NCI-H2227 (cell line): ENCODE results near the gene TMX2.
A peak's percentile ranks its signal among the peaks of the same experiment; 100 is the strongest.

Experiments used
- DNase-seq: peaks from one replicate; lab custom pipeline; 2025; ENCODE audit not compliant: unreplicated experiment; lab: John Stamatoyannopoulos, UW

Gene TMX2

DNA sequence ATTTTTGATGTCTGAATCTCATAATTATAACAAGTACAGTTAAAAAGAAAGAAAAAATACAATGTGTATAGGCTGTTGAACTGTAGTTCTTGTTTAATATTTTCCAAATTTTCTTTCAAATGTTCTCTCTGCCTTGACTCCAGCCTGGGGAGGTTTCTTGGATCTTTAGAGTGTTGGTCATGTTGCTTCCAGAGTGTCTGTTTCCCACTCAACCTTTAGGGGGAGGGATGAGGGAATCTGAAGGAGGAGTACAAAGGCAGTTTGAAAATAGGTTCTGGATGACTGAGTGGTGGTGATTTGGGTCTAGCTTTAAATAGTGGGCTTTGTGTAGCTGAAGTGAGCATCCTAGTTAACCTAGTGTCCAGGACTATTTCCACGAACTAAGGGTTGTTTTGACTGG, 51.2 kb downstream of the TMX2 start:
- peak; percentile 31 for DNase-seq

DNA sequence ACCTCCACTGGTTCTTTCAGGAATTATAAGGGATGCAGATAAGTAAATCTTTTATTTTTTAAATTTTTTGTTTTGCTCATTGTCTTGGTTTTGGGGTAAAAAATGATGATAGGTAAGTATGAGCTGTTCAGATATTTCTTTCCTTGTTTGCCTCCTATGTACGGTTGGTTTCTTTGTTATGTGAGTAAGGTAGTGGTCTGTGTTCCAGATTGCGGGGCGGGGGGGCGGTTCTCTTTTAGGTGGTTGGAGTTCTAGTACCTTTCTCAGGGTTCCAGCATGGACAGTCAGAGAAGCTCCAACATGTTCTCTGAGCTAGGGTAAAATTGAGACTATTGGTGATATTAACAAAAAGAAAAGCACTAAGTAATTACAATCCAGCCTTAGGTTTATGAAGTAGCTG, 51.6 kb downstream of the TMX2 start:
- no peak for DNase-seq

DNA sequence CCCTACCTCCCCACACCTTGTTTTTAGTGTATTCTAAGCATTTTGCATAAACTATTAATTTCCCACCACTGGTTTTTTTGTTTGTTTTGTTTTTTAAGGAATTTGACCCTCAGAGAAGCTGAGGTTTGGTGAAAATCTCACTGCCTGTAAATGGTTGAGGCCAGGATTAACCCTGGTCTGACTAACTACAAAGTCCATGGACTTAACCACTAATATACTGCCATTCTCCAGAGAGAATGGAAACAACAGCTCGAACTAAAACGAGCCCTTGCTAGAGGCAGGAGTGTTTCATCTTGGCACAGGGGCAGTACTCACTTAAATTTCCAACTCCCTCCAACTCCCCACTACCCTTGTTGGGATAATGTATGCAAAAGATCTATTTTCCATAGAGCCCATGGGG, 52.2 kb downstream of the TMX2 start:
- no peak for DNase-seq

DNA sequence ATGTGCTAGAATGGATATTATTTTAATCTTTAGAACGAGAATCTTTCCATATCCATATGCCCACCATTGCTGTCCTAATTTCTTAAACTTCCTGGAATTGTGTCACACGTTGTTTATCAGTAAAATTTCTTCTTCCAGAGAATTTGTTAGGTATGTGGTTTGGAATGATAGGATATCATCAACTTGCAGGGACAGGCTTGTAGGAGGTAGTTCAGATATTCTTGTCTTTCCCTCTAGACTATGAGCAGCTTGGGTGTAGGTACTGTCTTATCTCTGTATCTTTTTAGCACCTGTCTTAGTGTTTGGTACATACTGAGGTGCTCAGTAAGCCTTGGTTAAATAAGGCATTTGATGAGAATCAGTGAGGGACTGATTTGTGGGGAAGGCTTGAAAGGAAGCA, 52.6 kb downstream of the TMX2 start:
- no peak for DNase-seq

DNA sequence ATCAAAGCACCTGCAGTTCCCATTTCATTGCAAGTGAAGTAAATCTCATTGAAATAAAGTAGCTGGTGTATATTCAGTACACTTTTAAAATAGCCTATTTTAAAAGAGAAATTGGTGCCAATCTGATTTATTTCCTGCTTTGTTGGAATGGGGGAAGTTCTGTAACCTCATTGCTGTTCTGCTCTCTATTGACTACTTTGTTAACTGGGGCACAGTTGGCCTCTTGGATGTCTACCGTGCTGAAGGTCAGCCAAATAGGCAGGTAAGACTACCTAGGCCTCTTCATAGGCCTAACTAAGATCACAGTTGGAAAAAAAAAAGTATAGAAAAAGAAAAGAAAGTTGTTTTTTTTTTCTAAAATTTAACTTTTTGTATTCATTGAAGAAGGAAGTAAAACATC, 58.4 kb downstream of the TMX2 start:
- no peak for DNase-seq

DNA sequence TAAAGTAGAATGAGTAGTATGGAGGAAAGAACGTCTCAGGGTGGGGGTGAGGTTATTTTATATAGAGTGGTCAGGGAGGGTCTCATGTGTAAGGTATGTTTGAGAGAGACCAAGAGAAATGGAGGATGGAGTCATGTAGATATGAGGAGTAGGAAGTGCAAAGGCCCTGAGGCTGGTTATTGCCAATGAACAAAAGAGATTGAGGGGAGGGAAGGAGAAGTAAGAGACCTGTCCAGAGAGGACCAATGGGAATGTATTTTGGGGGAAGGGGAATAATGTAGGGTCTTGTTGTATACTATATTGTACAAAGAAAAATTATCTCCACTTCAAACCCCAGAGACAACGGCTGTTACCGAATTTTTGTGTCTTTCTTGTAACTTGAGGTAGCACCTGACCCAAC, 59.0 kb downstream of the TMX2 start:
- no peak for DNase-seq

DNA sequence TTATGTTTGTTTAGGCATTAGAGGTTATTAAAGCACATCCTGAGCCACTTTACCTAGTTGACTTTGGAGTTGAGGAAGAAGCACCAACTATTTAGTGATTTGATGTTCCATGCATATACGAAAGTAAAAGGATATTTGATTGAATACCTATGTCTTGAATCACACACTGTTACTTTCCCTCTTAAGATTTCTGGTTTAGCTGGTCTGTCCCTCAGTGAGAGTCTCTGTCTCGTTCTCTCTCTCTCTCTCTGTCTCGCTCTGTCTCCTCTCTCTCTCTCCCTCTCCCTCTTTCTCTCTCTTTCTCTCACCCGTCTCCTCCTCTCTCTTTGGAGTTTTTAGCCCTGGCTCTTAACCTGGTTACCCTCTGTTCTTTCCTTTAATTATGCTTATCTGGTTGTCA, 60.2 kb downstream of the TMX2 start:
- no peak for DNase-seq

DNA sequence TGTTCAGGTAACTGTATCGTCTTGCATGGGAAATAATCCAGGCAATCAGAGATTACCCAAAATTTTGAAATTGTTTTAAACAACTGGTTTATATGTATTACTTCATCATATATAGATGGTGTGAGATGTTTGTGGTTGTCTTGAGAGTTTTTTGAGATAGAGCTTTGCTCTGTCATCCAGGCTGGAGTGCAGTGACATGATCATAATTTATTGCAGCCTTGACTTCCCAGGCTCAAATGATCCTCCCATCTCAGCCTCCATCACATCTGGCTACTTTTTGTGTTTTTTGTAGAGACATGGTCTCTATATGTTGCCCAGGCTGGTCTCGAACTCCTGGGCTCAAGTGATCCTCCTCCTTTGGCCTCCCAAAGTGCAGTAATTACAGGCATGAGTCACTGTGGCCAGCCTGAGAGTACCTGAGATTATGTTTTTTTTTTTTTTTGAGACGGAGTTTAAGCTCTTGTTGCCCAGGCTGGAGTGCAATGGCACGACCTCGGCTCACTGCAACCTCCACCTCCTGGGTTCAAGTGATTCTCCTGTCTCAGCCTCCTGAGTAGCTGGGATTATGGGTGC, 60.7 kb downstream of the TMX2 start:
- DNase-seq = no peak

DNA sequence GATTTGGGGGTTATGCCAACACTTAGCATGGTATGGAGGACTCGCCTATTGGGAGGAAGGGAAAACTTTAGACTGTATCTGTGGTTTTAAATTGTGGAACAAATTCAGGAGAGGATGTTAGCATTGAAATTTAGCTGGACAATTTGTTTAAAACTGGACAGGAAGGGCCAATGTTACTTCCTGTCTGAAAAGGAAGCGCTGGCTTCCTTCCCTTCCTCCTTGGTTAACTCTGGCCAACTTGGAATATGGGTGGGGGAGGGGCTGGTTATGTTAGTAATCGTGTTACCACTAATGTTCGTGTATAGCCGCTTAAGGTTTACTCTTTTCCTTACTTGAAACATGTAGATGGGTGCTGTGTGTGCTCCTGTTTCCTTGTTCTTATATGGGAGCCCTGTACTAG, 63.1 kb downstream of the TMX2 start:
- no peak for DNase-seq

DNA sequence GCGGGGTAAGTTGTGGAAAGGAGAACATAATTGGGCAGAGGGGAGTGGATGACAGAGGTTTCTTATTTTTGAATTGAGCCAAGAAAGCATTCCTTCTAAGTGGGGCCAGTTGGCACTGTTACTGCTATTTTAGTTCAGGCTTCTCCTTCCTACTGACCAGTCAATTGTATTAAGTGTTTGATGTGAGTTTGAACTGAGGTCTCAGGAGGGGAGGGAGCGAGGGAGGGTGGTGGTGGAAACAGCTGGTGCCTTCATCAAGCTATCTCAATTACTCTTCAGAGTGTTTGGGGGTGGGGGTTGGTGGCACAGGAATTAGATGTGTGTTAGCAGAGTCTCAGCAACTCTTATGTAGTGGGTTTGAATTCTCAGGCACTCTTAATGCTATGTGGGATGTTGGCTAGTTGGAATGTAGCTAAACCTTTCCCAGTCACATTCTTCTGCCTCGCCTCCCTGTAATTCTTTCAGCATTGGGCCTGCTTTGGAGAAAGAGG, 63.7 kb downstream of the TMX2 start:
- DNase-seq = no peak

DNA sequence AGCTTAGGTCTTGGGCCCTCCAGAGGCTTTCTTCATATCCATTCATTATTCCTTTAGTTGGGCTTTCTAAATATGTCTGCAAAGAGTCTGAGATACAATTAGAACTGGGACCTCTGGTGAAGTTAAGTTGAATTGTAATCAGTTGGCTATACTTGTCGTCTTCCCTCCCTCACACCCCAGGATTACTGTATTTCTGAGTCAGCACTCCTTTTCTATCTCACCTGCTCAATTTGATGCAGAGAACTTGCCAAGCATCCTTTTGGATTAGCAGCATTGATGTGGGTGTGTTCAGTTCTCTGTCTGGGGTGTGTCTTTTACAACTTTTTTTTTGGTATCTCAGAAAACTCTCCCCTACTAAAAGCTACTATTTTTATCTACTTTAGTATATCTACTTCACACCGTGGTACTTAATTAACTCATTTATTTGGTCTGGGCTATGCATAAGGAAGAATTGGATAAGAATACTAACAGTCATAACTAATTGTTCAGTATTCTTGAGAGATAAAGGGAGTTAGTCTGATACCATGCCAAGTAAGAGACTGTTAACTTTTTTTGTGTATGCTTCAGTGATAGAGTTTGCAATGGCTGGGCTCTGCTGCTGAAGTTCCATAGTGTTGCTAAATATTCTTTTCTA, 64.3 kb downstream of the TMX2 start:
- no peak for DNase-seq

DNA sequence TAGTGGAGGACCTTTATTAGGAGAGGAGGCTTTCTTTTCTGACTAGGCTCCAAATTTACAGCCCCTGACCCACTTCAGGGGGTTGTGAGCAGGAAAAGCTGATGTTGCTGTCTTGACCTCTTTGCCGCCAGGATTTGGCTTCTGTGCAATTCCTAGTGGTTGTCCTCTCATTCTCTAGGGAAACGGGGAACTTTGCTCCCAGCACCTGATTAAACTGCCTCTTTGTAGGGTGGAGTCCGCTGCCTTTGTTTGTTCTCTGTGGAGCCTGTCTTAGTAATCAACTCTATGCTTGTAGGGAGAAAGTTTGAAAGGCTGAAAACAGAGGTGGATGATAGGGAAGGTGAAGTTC, 65.5 kb downstream of the TMX2 start:
- no peak for DNase-seq

DNA sequence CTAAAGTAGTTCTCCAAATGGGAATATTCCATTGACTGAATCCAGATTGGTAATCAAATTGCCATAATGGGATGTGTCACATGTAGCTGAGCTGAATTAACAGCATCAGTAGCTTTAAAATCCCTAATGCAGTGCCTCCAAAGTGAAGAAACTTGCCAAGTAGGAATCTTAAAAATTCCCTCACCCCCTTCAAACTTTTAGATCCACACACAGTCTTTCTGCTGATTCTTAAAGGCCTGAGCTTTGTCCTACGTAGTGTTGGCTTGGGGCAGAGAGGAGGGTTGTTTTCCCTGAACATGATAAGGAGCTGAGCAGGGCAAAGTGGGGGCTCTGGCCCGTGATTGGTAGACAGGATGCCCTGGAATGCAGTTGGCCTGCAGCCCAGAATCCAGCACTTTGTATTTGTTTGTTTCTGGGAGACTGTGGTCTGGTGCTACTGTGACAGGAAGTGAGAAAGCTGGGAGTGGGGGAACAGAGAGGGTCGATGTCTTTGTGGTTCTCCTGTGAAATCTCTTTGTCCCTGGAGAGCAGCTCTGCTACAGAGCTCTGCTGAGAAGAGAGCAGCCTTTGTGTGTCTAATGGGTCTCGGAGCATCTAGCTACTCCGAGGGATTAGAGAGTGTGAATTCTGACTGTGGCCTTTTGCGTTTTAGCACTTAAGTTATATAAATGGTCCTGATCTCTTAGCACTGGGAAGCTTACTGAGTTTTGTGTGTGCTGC, 66.1 kb downstream of the TMX2 start:
- DNase-seq = peak; percentile 70

DNA sequence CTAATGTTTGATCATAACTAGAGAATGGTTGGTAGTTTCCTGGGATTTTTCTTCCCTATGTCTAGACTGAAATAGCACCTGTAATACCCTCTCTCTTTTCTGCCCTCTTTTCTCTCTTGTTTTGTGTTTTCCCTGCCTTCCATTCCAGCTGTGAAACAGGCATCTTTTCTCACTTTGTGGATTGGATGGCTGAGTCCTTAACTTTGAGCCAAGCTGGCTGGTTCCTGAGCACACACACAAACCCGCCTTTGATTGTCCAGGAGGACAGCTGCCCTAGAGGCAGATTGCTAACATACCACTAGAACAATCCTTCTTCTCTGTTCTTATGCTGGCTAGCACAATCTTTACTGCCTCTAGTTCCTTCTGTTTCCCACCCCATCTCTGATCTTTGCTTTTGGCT, 66.9 kb downstream of the TMX2 start:
- DNase-seq = no peak

DNA sequence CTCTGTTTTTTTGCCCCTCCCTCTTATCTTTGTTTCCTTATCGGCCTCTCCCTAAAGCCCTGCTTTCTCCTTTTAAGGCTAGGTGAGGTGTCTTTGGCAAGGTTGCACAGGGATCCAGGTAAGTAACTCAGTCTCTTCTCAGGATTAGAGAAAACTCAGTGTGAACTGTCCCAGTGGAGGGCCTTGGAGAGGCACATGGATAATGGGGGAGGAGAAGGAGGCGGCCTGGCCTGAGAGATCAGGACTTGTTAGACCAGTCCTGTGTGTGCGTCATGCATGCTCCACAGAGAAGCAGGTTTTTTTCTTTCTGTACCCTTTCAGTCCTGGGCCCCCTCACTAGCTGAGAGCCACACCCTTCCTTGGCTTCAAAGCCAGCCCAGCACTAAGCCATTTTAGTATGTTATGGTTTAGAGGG, 69.1 kb downstream of the TMX2 start:
- no peak for DNase-seq

DNA sequence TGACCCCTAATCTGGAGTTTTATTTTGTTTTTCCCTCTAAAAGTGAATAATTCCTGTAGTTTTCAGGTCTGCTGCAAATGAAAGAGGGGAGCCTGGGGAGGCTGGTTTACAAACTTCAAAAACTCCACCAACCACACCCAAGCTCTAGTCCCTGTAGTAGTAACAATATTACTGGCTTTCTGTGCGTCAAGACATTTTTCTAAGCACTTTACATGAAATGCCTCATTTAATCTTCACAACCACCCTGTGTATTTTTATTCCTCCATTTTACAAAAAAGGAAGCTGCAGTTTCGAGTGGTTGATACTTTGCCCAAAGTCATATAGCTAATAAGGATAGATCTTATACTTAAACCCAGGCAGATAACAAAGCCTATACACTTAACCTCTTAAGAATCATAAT, 72.7 kb downstream of the TMX2 start:
- DNase-seq = no peak

DNA sequence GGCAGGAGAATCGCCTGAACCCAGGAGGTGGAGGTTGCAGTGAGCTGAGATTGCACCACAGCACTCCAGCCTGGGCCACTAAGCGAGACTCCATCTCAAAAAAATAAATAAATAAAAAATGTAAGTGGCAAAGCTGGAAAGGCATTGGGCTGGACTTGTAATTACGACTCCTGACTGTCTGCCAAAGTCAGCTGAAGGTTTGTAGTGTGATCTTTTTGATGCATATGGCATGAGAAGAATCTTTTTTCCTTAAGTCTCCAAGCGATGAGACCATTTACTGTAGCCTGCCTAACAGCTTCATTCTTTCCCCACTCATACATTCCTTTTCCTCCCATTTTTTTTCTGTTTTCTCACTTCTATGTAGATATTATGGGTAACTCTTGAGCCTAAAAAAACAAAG, 74.0 kb downstream of the TMX2 start:
- no peak for DNase-seq

DNA sequence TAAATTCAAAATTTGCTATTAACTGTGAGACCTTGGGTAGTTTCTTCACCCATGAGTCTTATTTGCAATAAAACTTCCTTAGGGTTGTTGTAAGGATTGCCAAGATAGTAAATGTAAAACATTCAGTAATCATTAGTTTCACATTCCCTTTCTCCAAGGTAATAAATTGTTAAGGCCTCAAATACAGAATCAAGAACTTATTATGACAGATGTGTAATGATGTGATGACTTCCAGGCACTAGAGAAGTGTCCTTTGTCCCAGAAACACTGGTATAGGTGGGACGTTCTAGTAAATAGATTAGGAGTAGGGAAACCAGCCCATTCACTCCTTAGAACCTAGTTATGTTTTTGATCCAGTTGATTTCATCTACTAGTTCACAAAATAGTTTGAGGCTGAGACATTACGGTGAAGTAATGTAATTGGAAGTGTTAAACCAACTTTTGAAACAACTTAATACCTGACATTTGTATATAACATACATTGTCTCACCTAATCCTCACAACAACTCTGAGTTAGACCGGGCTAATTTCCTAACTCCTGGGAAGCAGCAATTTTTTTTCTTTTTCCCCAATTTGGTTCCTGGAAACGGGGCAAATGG, 74.7 kb downstream of the TMX2 start:
- no peak for DNase-seq

DNA sequence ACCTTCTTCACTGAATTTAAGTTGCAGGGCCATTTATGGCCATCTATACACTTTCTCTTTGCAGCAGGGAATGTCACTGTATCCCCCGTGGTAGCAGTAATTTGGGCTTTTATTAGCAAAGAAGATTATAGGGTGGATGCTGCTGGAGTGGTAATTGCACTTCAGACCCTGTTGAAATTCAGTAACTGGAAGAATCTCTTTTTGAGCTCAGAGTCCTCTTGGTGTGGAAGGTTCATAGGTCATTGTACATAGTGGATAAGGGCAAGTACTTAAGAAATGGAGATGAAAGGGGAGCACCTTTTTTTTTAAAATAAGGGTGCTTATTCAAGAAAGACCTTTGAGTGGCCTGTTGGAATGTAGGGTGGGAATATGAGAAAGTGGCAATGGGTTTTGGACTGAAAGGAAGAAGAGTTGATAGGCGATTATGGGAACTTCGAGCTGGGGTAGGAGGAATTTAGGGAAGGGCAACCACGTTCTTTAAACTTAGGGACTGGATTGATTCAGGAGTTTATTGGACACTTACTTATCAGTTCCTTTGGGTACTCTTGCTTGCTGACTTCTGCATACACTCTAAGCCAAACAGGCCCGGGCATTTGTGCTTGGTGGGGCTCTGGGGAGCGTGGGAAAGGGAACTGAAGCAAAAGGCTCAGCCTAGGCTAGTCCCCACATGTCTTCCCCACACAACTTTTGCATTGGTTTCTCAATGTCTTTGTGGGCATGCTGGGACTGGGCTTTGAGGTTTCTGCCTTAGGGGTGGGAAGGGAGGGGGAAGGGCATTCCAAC, 75.7 kb downstream of the TMX2 start:
- peak; percentile 80 for DNase-seq

DNA sequence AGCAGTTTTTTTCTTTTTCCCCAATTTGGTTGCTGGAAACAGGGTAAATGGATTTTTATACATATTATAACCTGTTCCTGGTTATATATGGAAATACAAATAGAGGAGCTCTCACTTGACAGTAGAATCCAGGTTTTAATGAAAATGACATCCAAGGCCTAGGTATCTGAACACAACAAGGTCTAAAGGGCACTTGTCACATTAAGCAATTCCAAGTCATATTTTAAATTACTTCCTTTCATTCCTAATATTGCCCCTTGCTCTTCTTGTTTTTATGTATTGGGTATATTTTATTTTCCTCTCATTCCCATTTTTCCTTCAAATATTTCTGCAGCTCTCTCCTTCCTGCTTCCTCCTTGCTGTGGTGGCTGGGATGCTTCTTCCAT, 76.3 kb downstream of the TMX2 start:
- no peak for DNase-seq
